Bronchial epithelial cell (primary cell): Measurements from ENCODE around the gene ATCAY. TPM values are rescaled to one million over a fixed set of nuclear protein-coding genes. Genes with fewer than 3 reads are reported as not detected.

Experiments
- DNase-seq: peaks from one replicate; pipeline ENCODE4 v3.0.0-alpha.2; 2010; ENCODE audit warnings: low read depth
- FAIRE-seq: peaks from 2 replicates; lab custom pipeline; 2011; peaks lifted over from hg19 to GRCh38; lab: Jason Lieb, UNC
- H3K27me3 ChIP-seq: 2 replicates; pipeline ENCODE4 v1.5.1; 2011; ENCODE audit warnings: low read length; ENCODE audit not compliant: control insufficient read depth, insufficient read depth
- H3K36me3 ChIP-seq: 2 replicates; pipeline ENCODE4 v1.5.1; 2011; ENCODE audit warnings: low read length; ENCODE audit not compliant: control insufficient read depth, insufficient read depth
- H3K4me3 ChIP-seq: 2 replicates; pipeline ENCODE4 v1.5.1; 2011; ENCODE audit warnings: mild to moderate bottlenecking, low read depth, low read length, control low read depth
- CTCF ChIP-seq: IDR thresholded peaks from 2 replicates; pipeline ENCODE4 v1.5.1; 2011; ENCODE audit warnings: mild to moderate bottlenecking, moderate library complexity, low read length, control low read depth, inconsistent platforms; ENCODE audit not compliant: insufficient read depth, severe bottlenecking
- total RNA-seq: library from RNA; depleted of rRNA; stranded (reverse); fragments of >200 nt; gene quantifications from 2 replicates; pipeline ENCODE4 v1.2.1, GENCODE V29; 2014

ATCAY gene
- total RNA-seq, 1 donor from 2014 or later, result not detected

- DNase-seq (no peak), FAIRE-seq (no peak)
- Histone ChIP-seq H3K36me3 (peaks cover 48% of the 10 kb centered on the region), H3K27me3 (no peaks in the 10 kb centered on the region), H3K4me3 (no peak overlapping the region)
- no peak for TF ChIP-seq CTCF
These were observed 95.2 kb downstream of the ATCAY start for GRCh38 chr19:3975637-3976087.

- H3K36me3 ChIP-seq, result peaks cover 58% of the 10 kb centered on the region
- DNase-seq (no peak), FAIRE-seq (no peak)
- no peak overlapping the region for H3K4me3 ChIP-seq
- no peak for TF ChIP-seq CTCF
- no peaks in the 10 kb centered on the region for H3K27me3 ChIP-seq
These were observed 96.2 kb downstream of the ATCAY start for GRCh38 chr19:3976495-3977241.

Other genes starting within 250 kb of the ATCAY start
- 6.3 and 6.9 TPM in 2 replicates for gene PIP5K1C, start 180.2 kb upstream of the ATCAY start, total RNA-seq
- gene TJP3, start 172.3 kb upstream of the ATCAY start, total RNA-seq, result 2.1 and 5.0 TPM in 2 replicates
- 11.3 and 17.8 TPM in 2 replicates for gene APBA3, start 119.0 kb upstream of the ATCAY start, total RNA-seq
- gene MRPL54, start 118.0 kb upstream of the ATCAY start, total RNA-seq, result 84.8 and 87.3 TPM in 2 replicates
- gene RAX2, start 108.5 kb upstream of the ATCAY start, total RNA-seq, result not detected in 2 replicates
- not detected in 2 replicates for gene MATK, start 94.3 kb upstream of the ATCAY start, total RNA-seq
- not detected in 2 replicates for gene ZFR2, start 11.6 kb upstream of the ATCAY start, total RNA-seq
- not detected in 2 replicates for gene NMRK2, start 52.4 kb downstream of the ATCAY start, total RNA-seq
- gene DAPK3, start 90.4 kb downstream of the ATCAY start, total RNA-seq, result 105 and 128 TPM in 2 replicates
- gene EEF2, start 104.8 kb downstream of the ATCAY start, total RNA-seq, result 3,055 and 4,680 TPM in 2 replicates
- gene PIAS4, start 127.1 kb downstream of the ATCAY start, total RNA-seq, result 10.0 and 24.2 TPM in 2 replicates
- gene ZBTB7A, start 186.2 kb downstream of the ATCAY start, total RNA-seq, result 15.3 and 29.2 TPM in 2 replicates
- gene MAP2K2, start 243.4 kb downstream of the ATCAY start, total RNA-seq, result 116 and 178 TPM in 2 replicates